HG02642 (cell line): ENCODE measurements around the gene SLC30A1.
"Not testable (repeated sequence)": the region's sequence is repeated elsewhere in the genome, so short reads cannot be mapped to it uniquely, and the experiment has no call there.

Experiments
- ATAC-seq: cut with Tn5 transposase; IDR thresholded peaks from one replicate; pipeline ENCODE4 v1.9.1; 2021; ENCODE audit warnings: mild to moderate bottlenecking; ENCODE audit not compliant: unreplicated experiment, poor library complexity

Gene SLC30A1

DNA sequence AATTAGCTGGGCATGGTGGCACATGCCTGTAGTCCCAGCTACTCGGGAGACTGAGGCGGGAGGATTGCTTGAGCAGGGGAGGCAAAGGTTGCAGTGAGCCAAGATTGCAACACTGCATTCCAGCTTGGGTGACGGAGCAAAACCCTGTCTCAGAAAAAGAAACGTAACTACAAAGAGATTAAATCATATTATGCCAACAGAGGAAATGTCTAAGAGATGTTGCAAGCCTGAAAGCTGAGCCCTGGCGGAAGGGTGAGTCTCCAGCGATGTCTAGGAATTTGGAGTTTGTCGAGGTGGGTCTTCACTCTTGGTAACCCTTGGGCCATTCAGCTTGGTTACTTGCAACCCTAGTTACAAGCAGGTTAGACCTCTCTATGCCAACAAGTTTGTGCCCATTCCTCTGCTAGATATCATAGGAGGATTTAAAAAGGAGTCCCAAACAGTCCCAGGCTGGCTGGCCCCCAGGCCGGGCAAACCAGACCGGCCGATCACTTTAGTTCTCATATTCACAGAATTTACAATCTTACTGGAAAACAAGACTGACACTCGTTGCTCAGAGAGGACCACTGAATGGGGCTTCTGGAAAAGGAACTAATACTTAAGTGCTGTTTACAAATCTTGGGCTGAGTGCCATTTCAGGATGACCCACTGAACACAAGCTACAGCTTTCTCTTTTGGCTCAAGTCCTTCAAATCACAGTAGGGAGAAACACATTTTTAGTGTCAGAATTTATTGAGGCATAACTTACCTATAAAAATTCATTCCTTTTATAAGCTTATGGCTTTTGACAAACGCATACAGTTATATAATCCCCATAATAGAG lies 27.1 kb downstream of the SLC30A1 start:
- no peak for ATAC-seq

GRCh38 chr1:211549092-211549711 lies 29.8 kb downstream of the SLC30A1 start:
- ATAC-seq: no peak

- no peak for ATAC-seq
Measured at GRCh38 chr1:211548321-211549091, 30.5 kb downstream of the SLC30A1 start.

- no peak for ATAC-seq
Measured at GRCh38 chr1:211547710-211548109, 31.3 kb downstream of the SLC30A1 start.

- ATAC-seq: no peak
Measured at GRCh38 chr1:211546543-211546942, 32.4 kb downstream of the SLC30A1 start.

- ATAC-seq: no peak
Measured at GRCh38 chr1:211543025-211543424, 35.9 kb downstream of the SLC30A1 start.

DNA sequence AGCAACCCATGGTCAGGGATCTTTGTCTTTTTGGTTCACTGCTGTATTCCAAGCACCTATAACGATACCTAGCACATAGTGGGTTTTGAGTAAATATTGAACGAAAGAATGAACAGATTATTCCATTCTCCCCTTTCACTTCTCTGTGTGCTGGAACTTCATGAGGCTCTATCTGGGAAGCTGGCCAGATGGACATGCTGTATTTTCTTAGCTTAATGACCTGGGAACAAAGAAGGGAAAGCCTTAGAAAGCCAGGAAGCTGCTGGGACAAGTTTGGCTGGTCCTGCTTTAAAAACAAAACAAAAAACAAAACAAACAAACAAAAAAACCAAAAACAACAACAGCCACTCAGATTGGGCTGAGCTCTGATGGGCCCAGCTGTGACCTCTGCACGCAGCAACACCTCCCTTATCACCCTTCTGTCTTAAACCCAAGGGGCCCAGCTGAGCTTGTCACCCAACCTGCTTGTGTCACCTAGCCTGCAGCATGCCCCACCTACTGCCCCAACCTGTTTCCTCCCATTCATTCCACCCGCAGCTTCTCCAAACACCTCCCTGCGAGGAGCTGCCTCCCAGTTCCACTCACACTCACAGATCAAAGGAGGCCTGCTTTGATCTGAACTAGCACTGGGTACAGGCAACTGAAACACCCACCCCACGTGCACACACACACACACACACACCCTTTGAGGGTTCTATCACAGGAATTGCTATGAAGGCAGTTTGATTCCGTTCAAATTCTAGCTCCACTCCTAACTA lies 37.1 kb downstream of the SLC30A1 start:
- no peak for ATAC-seq

GRCh38 chr1:211541278-211541677 lies 37.7 kb downstream of the SLC30A1 start:
- no peak for ATAC-seq

DNA sequence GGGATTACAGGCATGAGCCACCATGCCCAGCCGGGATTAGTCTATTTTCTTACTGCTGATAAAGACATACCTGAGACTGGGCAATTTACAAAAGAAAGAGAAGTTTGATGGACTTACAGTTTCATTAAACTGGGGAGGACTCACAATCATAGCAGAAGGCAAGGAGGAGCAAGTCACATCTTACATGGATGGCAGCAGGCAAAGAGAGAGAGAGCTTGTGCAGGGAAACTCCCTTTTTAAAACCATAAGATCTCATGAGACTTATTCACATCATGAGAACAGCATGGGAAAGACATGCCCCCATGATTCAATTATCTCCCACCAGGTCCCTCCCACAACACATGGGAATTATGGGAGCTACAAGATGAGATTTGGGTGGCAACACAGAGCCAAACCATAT lies 38.1 kb downstream of the SLC30A1 start:
- not testable (repeated sequence) for ATAC-seq

DNA sequence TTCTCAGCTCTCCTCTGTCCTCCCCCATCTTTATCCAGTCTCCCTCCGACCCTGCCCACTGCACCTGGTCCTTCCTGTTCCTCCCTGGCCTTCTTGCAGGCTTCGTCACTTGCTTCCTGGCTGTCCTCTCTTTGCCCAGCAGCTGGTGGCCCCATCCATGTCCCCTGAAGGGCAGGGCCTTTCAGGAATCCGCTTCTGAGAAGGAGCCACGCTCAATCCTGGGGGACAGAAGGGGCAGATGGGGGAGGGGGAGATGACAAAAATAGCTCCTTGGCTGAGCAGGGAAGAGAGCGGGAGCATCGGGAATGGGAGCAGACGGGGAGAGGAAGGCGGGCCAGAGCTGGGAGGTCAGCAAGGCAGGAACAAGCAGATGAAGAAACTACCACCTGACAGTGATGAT lies 40.7 kb downstream of the SLC30A1 start:
- ATAC-seq: no peak

- ATAC-seq: no peak
Measured at GRCh38 chr1:211537253-211537652, 41.7 kb downstream of the SLC30A1 start.

GRCh38 chr1:211536606-211537005 lies 42.4 kb downstream of the SLC30A1 start:
- ATAC-seq: no peak

DNA sequence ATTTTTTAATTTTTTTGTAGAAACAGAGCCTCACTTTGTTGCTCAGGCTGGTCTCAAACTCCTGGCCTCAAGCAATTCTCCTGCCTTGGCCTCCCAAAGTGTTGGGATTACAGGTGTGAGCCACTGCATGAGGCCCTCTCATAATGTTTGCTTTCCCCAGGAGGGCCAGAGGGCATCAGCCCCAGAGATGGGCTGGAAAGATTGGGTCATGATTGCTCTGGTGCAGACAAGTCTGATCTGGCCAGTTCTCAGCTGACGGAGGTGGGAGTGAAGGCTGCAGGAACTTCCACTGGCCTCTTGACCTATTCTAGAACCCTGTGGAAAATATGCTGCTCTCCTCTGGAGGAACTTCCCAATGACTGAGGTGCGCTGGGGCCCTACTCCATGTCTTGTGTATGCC lies 43.6 kb downstream of the SLC30A1 start:
- ATAC-seq: no peak

DNA sequence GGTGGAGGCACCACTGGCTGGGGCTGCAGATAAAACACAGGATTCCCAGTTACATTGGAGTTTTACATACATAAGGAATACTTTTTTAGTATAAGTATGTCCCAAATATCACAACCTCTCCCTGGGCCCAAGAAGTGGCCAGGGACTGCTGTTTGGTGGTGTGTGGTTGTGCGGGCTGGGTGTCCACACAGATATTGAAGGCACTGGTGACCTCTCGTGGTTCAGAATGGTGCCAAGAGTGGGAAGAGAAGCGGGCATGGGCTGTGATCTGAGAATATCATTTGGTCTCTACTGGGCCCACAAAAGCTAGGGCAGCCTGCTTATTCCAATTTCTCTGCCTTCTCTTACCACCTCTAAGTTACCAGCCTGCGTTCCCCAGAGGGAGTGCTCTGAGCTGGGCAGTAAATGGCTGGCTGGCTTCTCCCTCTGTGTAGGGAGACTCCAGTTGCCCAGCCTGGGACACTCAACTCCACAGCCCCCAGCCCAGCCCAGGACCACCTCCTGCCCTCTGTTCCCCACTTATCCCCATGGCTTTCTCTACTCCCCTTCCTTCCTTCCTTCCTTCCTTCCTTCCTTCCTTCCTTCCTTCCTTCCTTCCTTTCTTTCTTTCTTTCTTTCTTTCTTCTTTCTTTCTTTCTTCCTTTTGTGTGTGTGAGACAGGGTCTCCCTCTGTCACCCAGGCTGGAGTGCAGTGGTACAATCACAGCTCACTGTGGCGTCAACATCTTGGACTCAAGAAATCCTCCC lies 44.2 kb downstream of the SLC30A1 start:
- ATAC-seq: no peak

DNA sequence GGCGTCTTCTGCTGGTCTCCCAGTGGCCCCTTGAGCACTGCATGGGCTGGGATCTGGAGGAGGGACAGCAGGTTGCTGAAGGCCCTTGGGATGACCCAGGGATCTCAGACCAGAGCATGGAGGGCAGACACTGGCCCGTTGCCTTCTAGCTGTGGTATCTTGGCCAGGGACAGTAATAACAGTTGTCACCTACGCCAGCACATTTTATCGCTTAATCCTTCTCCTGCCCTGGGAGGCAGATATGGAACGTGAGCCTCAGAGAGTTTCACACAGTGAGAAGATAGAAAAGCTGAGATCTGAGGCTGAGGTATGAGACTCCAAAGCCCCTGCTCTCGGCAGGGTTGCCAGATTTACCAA lies 46.9 kb downstream of the SLC30A1 start:
- no peak for ATAC-seq

DNA sequence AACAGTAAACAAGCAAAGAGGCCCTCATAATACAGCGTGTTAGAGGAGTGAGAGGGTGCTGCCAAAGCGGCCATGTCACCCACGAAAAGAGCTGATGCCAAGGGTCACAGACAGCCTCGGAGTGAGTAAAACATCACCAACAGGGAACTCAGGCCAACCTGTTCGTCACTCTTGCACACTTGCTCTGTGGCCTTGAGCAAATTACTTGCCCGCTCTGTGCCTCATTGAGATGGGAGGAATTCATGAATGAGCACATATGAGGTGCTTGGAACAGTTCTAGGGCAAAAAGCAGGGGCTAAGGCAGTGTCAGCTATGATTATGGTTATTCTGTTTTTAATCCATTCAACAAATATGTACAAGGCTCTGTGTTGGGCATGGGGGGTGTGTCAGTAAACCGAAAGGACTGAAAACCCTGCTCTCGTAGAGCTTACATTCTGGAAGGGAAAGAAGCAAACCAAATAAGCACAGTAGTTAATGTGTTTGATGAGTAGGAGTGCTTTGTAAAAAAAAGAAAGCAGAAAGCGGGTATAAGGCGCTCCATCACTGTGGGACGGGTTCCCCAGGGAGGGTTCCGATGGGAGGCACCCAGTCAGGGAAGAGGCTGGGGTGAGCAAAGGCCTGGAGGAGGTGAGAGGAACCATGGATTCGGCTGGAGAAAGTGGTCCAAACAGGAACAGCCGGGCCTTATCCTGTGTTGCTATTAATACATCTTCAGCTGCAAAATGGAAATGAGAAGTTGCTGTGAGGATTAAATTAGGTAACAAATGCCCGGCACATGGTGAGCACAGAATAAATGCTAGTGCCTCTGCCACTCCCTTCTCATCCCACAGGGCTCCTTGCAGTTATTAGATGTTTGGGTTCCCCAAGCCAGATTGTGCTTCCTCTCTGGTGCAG lies 47.5 kb downstream of the SLC30A1 start:
- no peak for ATAC-seq

GRCh38 chr1:211530102-211530501 lies 48.9 kb downstream of the SLC30A1 start:
- no peak for ATAC-seq

DNA sequence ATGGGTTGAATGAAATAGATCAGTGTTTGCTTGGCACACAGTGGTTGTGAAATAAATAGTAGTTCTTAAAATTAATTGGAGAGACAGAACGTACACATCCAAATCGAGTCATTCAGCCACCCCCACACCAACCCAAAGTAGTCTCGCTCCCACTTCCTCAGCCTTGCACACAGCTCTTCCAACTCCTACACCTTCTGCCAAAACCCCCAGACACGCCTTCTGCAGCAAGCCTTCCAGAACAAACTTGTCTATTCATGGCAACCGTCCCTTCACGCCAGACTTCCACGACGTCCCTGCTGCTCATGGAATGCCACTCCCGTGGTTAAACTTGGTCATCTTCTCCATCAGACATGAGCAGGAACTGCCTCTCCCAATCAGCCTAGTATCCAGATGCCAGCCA lies 49.5 kb downstream of the SLC30A1 start:
- ATAC-seq: no peak

DNA sequence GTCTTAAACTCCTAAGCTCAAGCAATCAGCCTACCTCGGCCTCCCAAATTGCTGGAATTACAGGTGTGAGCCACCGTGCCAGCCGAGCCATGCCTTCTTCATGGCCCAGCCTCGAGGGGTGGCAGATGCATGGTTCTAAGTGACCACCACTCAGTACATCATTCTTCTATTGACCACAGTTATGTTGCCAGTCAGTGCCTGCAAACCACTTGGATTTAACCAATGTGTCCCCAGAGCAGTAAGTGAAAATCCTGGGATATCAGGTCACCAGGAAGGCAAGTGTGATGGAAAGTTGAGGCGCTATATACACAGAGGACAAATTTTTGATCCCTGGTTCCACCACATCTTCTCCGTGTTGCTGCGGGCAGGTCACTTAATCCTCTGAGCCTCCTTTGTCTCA lies 50.0 kb downstream of the SLC30A1 start:
- ATAC-seq: no peak
